HG03103 (cell line): ENCODE measurements around the gene GNE.

Experiments used
- ATAC-seq: cut with Tn5 transposase; IDR thresholded peaks from one replicate; pipeline ENCODE4 v1.9.1; 2021; ENCODE audit warnings: low read depth; ENCODE audit not compliant: unreplicated experiment

Gene GNE

GRCh38 chr9:36173861-36174260 is 84.4 kb downstream of the GNE start:
- ATAC-seq = no peak

- no peak for ATAC-seq
These were observed 87.7 kb downstream of the GNE start for GRCh38 chr9:36170531-36170930.

GRCh38 chr9:36169708-36170107 is 88.5 kb downstream of the GNE start:
- ATAC-seq = no peak

GRCh38 chr9:36169166-36169565 is 89.1 kb downstream of the GNE start, which contains the start of gene CCIN:
Gene CCIN (plus strand): TSS chr9:36169388. CDS start chr9:36169503, 115 bp downstream.
- ATAC-seq = no peak

- peak; percentile 91 for ATAC-seq
These were observed 91.9 kb downstream of the GNE start for GRCh38 chr9:36166168-36166927.

GRCh38 chr9:36165826-36166167 is 92.5 kb downstream of the GNE start:
- ATAC-seq = no peak

GRCh38 chr9:36164989-36165388 is 93.3 kb downstream of the GNE start:
- no peak for ATAC-seq
